Hepatocyte (in vitro differentiated cells): ENCODE results near the gene SPACDR. TPM values are rescaled to one million over a fixed set of nuclear protein-coding genes. Genes with fewer than 3 reads are reported as not detected.

Experiments
- DNase-seq: peaks from one replicate; pipeline ENCODE4 v3.0.0-alpha.2; 2016; ENCODE audit warnings: low spot score
- H2AFZ ChIP-seq: fragments of 200-600 bp; sonication (generic); 2 replicates; pipeline ENCODE4 v1.6.0; 2016; ENCODE audit warnings: antibody characterized with exemption, mild to moderate bottlenecking
- H3K27ac ChIP-seq: fragments of 200-600 bp; sonication (generic); 2 replicates; pipeline ENCODE4 v1.5.1; 2016; ENCODE audit warnings: mild to moderate bottlenecking
- H3K27me3 ChIP-seq: fragments of 200-600 bp; sonication (generic); 2 replicates; pipeline ENCODE4 v1.6.1; 2016
- H3K36me3 ChIP-seq: fragments of 200-600 bp; sonication (generic); replicated peaks from 2 replicates; pipeline ENCODE4 v1.5.1; 2016; ENCODE audit warnings: low read depth; ENCODE audit not compliant: insufficient read depth
- H3K4me1 ChIP-seq: fragments of 200-600 bp; sonication (generic); 2 replicates; pipeline ENCODE4 v1.5.1; 2016; ENCODE audit warnings: mild to moderate bottlenecking, moderate library complexity; ENCODE audit not compliant: insufficient read depth
- H3K4me2 ChIP-seq: fragments of 200-600 bp; sonication (generic); 2 replicates; pipeline ENCODE4 v1.6.0; 2016
- H3K4me3 ChIP-seq: fragments of 200-600 bp; sonication (generic); 2 replicates; pipeline ENCODE4 v1.5.1; 2016; ENCODE audit warnings: mild to moderate bottlenecking
- H3K79me2 ChIP-seq: fragments of 200-600 bp; sonication (generic); 2 replicates; pipeline ENCODE4 v1.6.0; 2017; ENCODE audit warnings: mild to moderate bottlenecking
- H3K9me2 ChIP-seq: fragments of 200-600 bp; sonication (generic); replicated peaks from 2 replicates; pipeline ENCODE4 v1.6.0; 2017; ENCODE audit warnings: mild to moderate bottlenecking; ENCODE audit not compliant: insufficient read depth
- H3K9me3 ChIP-seq: fragments of 200-600 bp; sonication (generic); 2 replicates; pipeline ENCODE4 v1.5.1; 2016; ENCODE audit warnings: low read depth, mild to moderate bottlenecking
- H4K20me1 ChIP-seq: fragments of 200-600 bp; sonication (generic); 2 replicates; pipeline ENCODE4 v1.6.0; 2016; ENCODE audit warnings: mild to moderate bottlenecking; ENCODE audit not compliant: insufficient read depth, poor library complexity, severe bottlenecking
- CTCF ChIP-seq: fragments of 200-600 bp; sonication (generic); IDR thresholded peaks from 2 replicates; pipeline ENCODE4 v1.5.1; 2016; ENCODE audit warnings: antibody characterized with exemption, mild to moderate bottlenecking; ENCODE audit not compliant: poor library complexity
- EZH2 ChIP-seq: fragments of 200-600 bp; sonication (generic); IDR thresholded peaks from 2 replicates; pipeline ENCODE4 v1.6.1; 2016; ENCODE audit warnings: antibody characterized with exemption, mild to moderate bottlenecking, borderline replicate concordance
- EZH2phosphoT487 ChIP-seq: fragments of 200-600 bp; sonication (generic); IDR thresholded peaks from one replicate; pipeline ENCODE4 v1.6.1; 2018; ENCODE audit warnings: antibody characterized with exemption, mild to moderate bottlenecking, low read depth, moderate library complexity; ENCODE audit not compliant: unreplicated experiment, severe bottlenecking
- WGBS: methylation state at CpG from one replicate; pipeline ENCODE4 v1.1.6; 2016; ENCODE audit warnings: low lambda C conversion rate; ENCODE audit errors: missing lambda C conversion rate; 5-methylcytosine and 5-hydroxymethylcytosine counted together
- polyA plus RNA-seq: library from polyadenylated mRNA; unstranded; fragments of >200 nt; fragmentation: Nextera tagmentation; extraction: Ambion mirVana; gene quantifications from 2 replicates; pipeline ENCODE4 v1.2.1, GENCODE V29; 2016
- total RNA-seq: library from RNA; depleted of rRNA; stranded (reverse); fragments of >200 nt; gene quantifications from 2 replicates; pipeline ENCODE4 v1.2.3, GENCODE V29; 2014

Gene SPACDR
- total and polyA plus RNA-seq, 2 experiments from 2014 or later: 0.13 TPM; not detected in 1

GRCh38 chr7:100489121-100489520, 25.1 kb upstream of the SPACDR start:
- Histone ChIP-seq H3K4me3 (no peak overlapping the region), H3K36me3 (no peaks in the 10 kb centered on the region), H3K4me2 (no peak overlapping the region), H3K9me3 (no peaks in the 10 kb centered on the region), H2AFZ (no peak overlapping the region), H3K79me2 (no peaks in the 10 kb centered on the region), H3K9me2 (no peaks in the 10 kb centered on the region), H3K4me1 (peaks cover 10% of the 10 kb centered on the region), H3K27me3 (no peaks in the 10 kb centered on the region), H4K20me1 (no peaks in the 10 kb centered on the region), H3K27ac (no peak overlapping the region)
- TF ChIP-seq EZH2 (no peak), CTCF (no peak), EZH2phosphoT487 (no peak)
- WGBS: 97% methylated on average over 9 of the region's 10 CpGs
- no peak for DNase-seq

GRCh38 chr7:100488333-100489095, 24.5 kb upstream of the SPACDR start:
- 97% methylated on average over 11 of the region's 44 CpGs for WGBS
- Histone ChIP-seq H3K4me2 (no peak overlapping the region), H3K4me3 (no peak overlapping the region), H3K9me2 (no peaks in the 10 kb centered on the region), H2AFZ (no peak overlapping the region), H3K4me1 (peaks cover 5% of the 10 kb centered on the region), H3K36me3 (no peaks in the 10 kb centered on the region), H3K9me3 (no peaks in the 10 kb centered on the region), H4K20me1 (no peaks in the 10 kb centered on the region), H3K27ac (no peak overlapping the region), H3K27me3 (no peaks in the 10 kb centered on the region), H3K79me2 (no peaks in the 10 kb centered on the region)
- TF ChIP-seq EZH2 (no peak), EZH2phosphoT487 (no peak), CTCF (no peak)
- DNase-seq: no peak

- H2AFZ ChIP-seq: no peak overlapping the region
- 88% methylated on average over 26 of the region's 30 CpGs for WGBS
Measured at GRCh38 chr7:100486753-100487446, 22.8 kb upstream of the SPACDR start.

More at GRCh38 chr7:100486753-100487446, 22.8 kb upstream of the SPACDR start:
- no peaks in the 10 kb centered on the region for H3K27me3 ChIP-seq
- no peak overlapping the region for H3K4me2 ChIP-seq
- no peak for TF ChIP-seq EZH2phosphoT487
- no peak for TF ChIP-seq EZH2
- TF ChIP-seq CTCF: no peak
- H3K9me3 ChIP-seq: no peaks in the 10 kb centered on the region
- H3K4me3 ChIP-seq: no peak overlapping the region
- no peaks in the 10 kb centered on the region for H3K79me2 ChIP-seq
- no peak overlapping the region for H3K27ac ChIP-seq
- DNase-seq: peak; percentile 10
- peaks cover 5% of the 10 kb centered on the region for H3K4me1 ChIP-seq
- no peaks in the 10 kb centered on the region for H3K9me2 ChIP-seq
- no peaks in the 10 kb centered on the region for H3K36me3 ChIP-seq
- no peaks in the 10 kb centered on the region for H4K20me1 ChIP-seq
